Measurements from ENCODE around the gene SSBP2.

DNA sequence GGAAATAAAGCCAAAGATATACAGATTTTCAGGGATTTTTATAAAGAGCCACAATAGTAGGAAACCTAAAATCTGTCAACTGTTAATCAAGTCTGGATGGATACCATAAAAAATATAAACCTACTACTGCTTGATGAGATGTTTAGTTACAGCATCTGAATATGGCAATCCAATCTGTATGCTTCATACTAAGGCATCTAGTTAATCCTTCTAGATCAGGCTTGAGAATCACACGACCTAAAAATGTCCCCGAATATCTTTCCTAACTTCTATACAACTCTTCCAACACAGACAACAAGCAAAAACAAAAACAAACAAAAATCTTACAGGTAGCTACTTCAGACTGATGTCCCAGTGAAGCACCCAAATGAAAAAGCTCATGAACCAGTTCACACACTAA is 29.8 kb downstream of the SSBP2 start:
- TF ChIP-seq CTCF (IDR thresholded peaks at IDR 0.05) (no peak), POLR2A (IDR thresholded peaks at IDR 0.05) (no peak), EP300 (IDR thresholded peaks at IDR 0.05) (no peak)
